WTC11 (cell line): ENCODE data around the gene PTPRT. TPM values are rescaled to one million over a fixed set of nuclear protein-coding genes. Genes with fewer than 3 reads are reported as not detected.

Experiments used
- ATAC-seq: fragments of 200-7000 bp; cut with Tn5 transposase; 2 replicates; pipeline ENCODE4 v1.10.0; 2021; ENCODE audit warnings: mild to moderate bottlenecking, moderate library complexity
- CTCF ChIA-PET: fragments of 300-600 bp; sonication (Branson Sonifier 250); formaldehyde crosslinking; loops from one replicate; lab custom pipeline; 2021; ENCODE audit warnings: antibody characterized with exemption; lab: Charles Lee
- POLR2A ChIA-PET: fragments of 350-600 bp; sonication (Branson Sonifier 250); formaldehyde crosslinking; loops from one replicate; lab custom pipeline; 2021; ENCODE audit warnings: antibody characterized with exemption; lab: Charles Lee
- DNase-seq: peaks from one replicate; pipeline ENCODE4 v3.0.0; 2021; ENCODE audit warnings: low spot score
- H3K27ac Mint-ChIP-seq: 2 replicates; pipeline ENCODE4 v1.8.0; 2021; ENCODE audit warnings: mixed read lengths
- H3K27me3 Mint-ChIP-seq: 2 replicates; pipeline ENCODE4 v1.8.0; 2021; ENCODE audit warnings: low read depth, mild to moderate bottlenecking, moderate library complexity, mixed read lengths
- H3K36me3 Mint-ChIP-seq: 2 replicates; pipeline ENCODE4 v1.8.0; 2021; ENCODE audit warnings: mixed read lengths
- H3K4me1 Mint-ChIP-seq: 2 replicates; pipeline ENCODE4 v1.8.0; 2022; ENCODE audit warnings: mixed read lengths
- H3K4me3 Mint-ChIP-seq: 2 replicates; pipeline ENCODE4 v1.8.0; 2021; ENCODE audit warnings: mild to moderate bottlenecking, moderate library complexity, mixed read lengths
- H3K9me3 Mint-ChIP-seq: 2 replicates; pipeline ENCODE4 v1.8.0; 2021; ENCODE audit warnings: mixed read lengths
- FOXJ3 ChIP-seq: sonication (generic); formaldehyde crosslinking; IDR thresholded peaks from 2 replicates; pipeline ENCODE4 v1.9.0; 2021; ENCODE audit warnings: missing genetic modification reagents, mild to moderate bottlenecking, borderline replicate concordance
- FOXK1 ChIP-seq: sonication (generic); formaldehyde crosslinking; IDR thresholded peaks from 2 replicates; pipeline ENCODE4 v1.8.0; 2022; ENCODE audit warnings: mild to moderate bottlenecking, moderate library complexity, missing genetic modification reagents
- GRHL2 ChIP-seq: fragments of 250-450 bp; sonication (Bioruptor Pico); IDR thresholded peaks from 2 replicates; pipeline ENCODE4 v1.8.0; 2022; ENCODE audit warnings: mild to moderate bottlenecking, moderate library complexity; ENCODE audit not compliant: insufficient replicate concordance, severe bottlenecking
- KAT7 ChIP-seq: sonication (generic); formaldehyde crosslinking; IDR thresholded peaks from 2 replicates; pipeline ENCODE4 v1.8.1; 2023; ENCODE audit warnings: missing genetic modification reagents, mild to moderate bottlenecking, borderline replicate concordance
- NFYB ChIP-seq: sonication (generic); formaldehyde crosslinking; conservative IDR thresholded peaks from 2 replicates; pipeline ENCODE4 v1.8.0; 2022; ENCODE audit warnings: low read depth, missing genetic modification reagents
- NR3C1 ChIP-seq: sonication (generic); formaldehyde crosslinking; conservative IDR thresholded peaks from 2 replicates; pipeline ENCODE4 v1.8.1; 2023; ENCODE audit warnings: low read depth, mild to moderate bottlenecking, missing genetic modification reagents
- TCF7 ChIP-seq: sonication (generic); formaldehyde crosslinking; IDR thresholded peaks from 2 replicates; pipeline ENCODE4 v1.8.0; 2022; ENCODE audit warnings: mild to moderate bottlenecking, low read depth, missing genetic modification reagents, moderate library complexity
- TEAD1 ChIP-seq: sonication (generic); formaldehyde crosslinking; IDR thresholded peaks from 2 replicates; pipeline ENCODE4 v1.8.0; 2022; ENCODE audit warnings: mild to moderate bottlenecking, missing genetic modification reagents
- TEAD4 ChIP-seq: sonication (generic); formaldehyde crosslinking; IDR thresholded peaks from 2 replicates; pipeline ENCODE4 v1.8.0; 2022; ENCODE audit warnings: mild to moderate bottlenecking, missing genetic modification reagents
- TP53 ChIP-seq: sonication (generic); formaldehyde crosslinking; IDR thresholded peaks from 2 replicates; pipeline ENCODE4 v1.8.1; 2023; ENCODE audit warnings: mild to moderate bottlenecking, missing genetic modification reagents
- ZNF317 ChIP-seq: sonication (generic); formaldehyde crosslinking; IDR thresholded peaks from 2 replicates; pipeline ENCODE4 v1.8.1; 2023; ENCODE audit warnings: low read depth, mild to moderate bottlenecking, moderate library complexity, missing genetic modification reagents, borderline replicate concordance
- ZNF396 ChIP-seq: fragments of 250-450 bp; sonication (Bioruptor Pico); IDR thresholded peaks from 2 replicates; pipeline ENCODE4 v1.8.0; 2021; ENCODE audit warnings: mild to moderate bottlenecking, moderate library complexity, borderline replicate concordance
- total RNA-seq: library from RNA; stranded (reverse); gene quantifications from 3 replicates; pipeline ENCODE4 v1.2.3, GENCODE V29; 2021
- TF ChIP-seq, protein P1 (sequence below): sonication (generic); formaldehyde crosslinking; IDR thresholded peaks from 2 replicates; pipeline ENCODE4 v1.8.1; 2023; ENCODE audit warnings: mild to moderate bottlenecking, moderate library complexity, missing genetic modification reagents
- TF ChIP-seq, protein P2 (sequence below): sonication (generic); formaldehyde crosslinking; IDR thresholded peaks from 2 replicates; pipeline ENCODE4 v1.8.1; 2023; ENCODE audit warnings: mild to moderate bottlenecking, missing genetic modification reagents
- TF ChIP-seq, protein P3 (sequence below): sonication (generic); formaldehyde crosslinking; IDR thresholded peaks from 2 replicates; pipeline ENCODE4 v1.8.0; 2022; ENCODE audit warnings: mild to moderate bottlenecking, missing genetic modification reagents
- TF ChIP-seq, protein P4 (sequence below): sonication (generic); formaldehyde crosslinking; IDR thresholded peaks from 2 replicates; pipeline ENCODE4 v1.8.0; 2022; ENCODE audit warnings: mild to moderate bottlenecking, missing genetic modification reagents
- TF ChIP-seq, protein P5 (sequence below): sonication (generic); formaldehyde crosslinking; IDR thresholded peaks from 2 replicates; pipeline ENCODE4 v1.8.0; 2022; ENCODE audit warnings: missing genetic modification reagents
- TF ChIP-seq, protein P6 (sequence below): sonication (generic); formaldehyde crosslinking; IDR thresholded peaks from 2 replicates; pipeline ENCODE4 v1.8.1; 2023; ENCODE audit warnings: mild to moderate bottlenecking, missing genetic modification reagents, moderate library complexity
- TF ChIP-seq, protein P7 (sequence below): fragments of 250-450 bp; sonication (Bioruptor Pico); IDR thresholded peaks from 2 replicates; pipeline ENCODE4 v1.9.0; 2021; ENCODE audit warnings: mild to moderate bottlenecking, borderline replicate concordance
- TF ChIP-seq, protein P8 (sequence below): fragments of 250-450 bp; sonication (Bioruptor Pico); IDR thresholded peaks from 2 replicates; pipeline ENCODE4 v1.9.0; 2021; ENCODE audit warnings: mild to moderate bottlenecking

The PTPRT gene
- total RNA-seq, 1 experiment from 2014 or later, result 1.1 TPM

DNA sequence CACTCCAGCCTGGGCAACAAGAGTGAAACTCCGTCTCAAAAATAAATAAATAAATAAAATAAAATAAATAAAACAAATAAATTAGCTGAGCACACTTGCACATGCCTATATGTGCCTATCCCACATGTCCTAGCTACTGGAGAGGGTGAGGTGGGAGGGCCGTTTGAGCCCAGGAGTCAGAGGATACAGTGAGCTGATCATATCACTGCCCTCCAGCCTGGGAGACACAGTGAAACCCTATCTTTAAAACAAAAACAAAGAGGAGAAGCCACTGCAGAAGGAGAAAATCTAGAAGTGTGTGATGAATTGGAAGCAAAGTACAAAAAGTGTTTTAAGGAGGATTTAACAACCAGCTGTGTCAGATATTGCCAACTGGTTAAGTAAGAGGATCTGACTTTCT lies 728.4 kb downstream of the PTPRT start:
- no peak for DNase-seq
- Mint-ChIP-seq H3K27ac (no peak overlapping the region), H3K4me1 (peaks cover 27% of the 10 kb centered on the region), H3K9me3 (0 out of 2 replicates have a peak, but pooled peaks cover 3% of the 10 kb centered on the region), H3K27me3 (no peaks in the 10 kb centered on the region), H3K36me3 (no peaks in the 10 kb centered on the region), H3K4me3 (no peak overlapping the region)
- no peak for ATAC-seq
- ChIA-PET CTCF (interaction anchor here (0.7 to 1.9 kb wide), 3 partner anchors 15 to 22 kb away, joined by 3 to 8 read pairs (median 3); no protein-coding TSS in a partner anchor), POLR2A (no interaction called here)
- TF ChIP-seq NFYB (CRISPR knock-in tag) (no peak), TP53 (CRISPR knock-in tag) (no peak), FOXJ3 (CRISPR knock-in tag) (no peak), ZNF317 (CRISPR knock-in tag) (no peak), ZNF396 (no peak), TEAD4 (CRISPR knock-in tag) (no peak), KAT7 (no peak), TCF7 (CRISPR knock-in tag) (no peak), NR3C1 (CRISPR knock-in tag) (no peak), FOXK1 (no peak)
- TF ChIP-seq, protein P1, sequence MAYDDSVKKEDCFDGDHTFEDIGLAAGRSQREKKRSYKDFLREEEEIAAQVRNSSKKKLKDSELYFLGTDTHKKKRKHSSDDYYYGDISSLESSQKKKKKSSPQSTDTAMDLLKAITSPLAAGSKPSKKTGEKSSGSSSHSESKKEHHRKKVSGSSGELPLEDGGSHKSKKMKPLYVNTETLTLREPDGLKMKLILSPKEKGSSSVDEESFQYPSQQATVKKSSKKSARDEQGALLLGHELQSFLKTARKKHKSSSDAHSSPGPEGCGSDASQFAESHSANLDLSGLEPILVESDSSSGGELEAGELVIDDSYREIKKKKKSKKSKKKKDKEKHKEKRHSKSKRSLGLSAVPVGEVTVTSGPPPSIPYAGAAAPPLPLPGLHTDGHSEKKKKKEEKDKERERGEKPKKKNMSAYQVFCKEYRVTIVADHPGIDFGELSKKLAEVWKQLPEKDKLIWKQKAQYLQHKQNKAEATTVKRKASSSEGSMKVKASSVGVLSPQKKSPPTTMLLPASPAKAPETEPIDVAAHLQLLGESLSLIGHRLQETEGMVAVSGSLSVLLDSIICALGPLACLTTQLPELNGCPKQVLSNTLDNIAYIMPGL, result no peak
- TF ChIP-seq, protein P2, sequence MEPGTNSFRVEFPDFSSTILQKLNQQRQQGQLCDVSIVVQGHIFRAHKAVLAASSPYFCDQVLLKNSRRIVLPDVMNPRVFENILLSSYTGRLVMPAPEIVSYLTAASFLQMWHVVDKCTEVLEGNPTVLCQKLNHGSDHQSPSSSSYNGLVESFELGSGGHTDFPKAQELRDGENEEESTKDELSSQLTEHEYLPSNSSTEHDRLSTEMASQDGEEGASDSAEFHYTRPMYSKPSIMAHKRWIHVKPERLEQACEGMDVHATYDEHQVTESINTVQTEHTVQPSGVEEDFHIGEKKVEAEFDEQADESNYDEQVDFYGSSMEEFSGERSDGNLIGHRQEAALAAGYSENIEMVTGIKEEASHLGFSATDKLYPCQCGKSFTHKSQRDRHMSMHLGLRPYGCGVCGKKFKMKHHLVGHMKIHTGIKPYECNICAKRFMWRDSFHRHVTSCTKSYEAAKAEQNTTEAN (CRISPR knock-in tag), result no peak
- TF ChIP-seq, protein P3, sequence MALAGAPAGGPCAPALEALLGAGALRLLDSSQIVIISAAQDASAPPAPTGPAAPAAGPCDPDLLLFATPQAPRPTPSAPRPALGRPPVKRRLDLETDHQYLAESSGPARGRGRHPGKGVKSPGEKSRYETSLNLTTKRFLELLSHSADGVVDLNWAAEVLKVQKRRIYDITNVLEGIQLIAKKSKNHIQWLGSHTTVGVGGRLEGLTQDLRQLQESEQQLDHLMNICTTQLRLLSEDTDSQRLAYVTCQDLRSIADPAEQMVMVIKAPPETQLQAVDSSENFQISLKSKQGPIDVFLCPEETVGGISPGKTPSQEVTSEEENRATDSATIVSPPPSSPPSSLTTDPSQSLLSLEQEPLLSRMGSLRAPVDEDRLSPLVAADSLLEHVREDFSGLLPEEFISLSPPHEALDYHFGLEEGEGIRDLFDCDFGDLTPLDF (CRISPR knock-in tag), result no peak
- TF ChIP-seq, protein P4, sequence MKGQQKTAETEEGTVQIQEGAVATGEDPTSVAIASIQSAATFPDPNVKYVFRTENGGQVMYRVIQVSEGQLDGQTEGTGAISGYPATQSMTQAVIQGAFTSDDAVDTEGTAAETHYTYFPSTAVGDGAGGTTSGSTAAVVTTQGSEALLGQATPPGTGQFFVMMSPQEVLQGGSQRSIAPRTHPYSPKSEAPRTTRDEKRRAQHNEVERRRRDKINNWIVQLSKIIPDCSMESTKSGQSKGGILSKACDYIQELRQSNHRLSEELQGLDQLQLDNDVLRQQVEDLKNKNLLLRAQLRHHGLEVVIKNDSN (CRISPR knock-in tag), result no peak
- TF ChIP-seq, protein P5, sequence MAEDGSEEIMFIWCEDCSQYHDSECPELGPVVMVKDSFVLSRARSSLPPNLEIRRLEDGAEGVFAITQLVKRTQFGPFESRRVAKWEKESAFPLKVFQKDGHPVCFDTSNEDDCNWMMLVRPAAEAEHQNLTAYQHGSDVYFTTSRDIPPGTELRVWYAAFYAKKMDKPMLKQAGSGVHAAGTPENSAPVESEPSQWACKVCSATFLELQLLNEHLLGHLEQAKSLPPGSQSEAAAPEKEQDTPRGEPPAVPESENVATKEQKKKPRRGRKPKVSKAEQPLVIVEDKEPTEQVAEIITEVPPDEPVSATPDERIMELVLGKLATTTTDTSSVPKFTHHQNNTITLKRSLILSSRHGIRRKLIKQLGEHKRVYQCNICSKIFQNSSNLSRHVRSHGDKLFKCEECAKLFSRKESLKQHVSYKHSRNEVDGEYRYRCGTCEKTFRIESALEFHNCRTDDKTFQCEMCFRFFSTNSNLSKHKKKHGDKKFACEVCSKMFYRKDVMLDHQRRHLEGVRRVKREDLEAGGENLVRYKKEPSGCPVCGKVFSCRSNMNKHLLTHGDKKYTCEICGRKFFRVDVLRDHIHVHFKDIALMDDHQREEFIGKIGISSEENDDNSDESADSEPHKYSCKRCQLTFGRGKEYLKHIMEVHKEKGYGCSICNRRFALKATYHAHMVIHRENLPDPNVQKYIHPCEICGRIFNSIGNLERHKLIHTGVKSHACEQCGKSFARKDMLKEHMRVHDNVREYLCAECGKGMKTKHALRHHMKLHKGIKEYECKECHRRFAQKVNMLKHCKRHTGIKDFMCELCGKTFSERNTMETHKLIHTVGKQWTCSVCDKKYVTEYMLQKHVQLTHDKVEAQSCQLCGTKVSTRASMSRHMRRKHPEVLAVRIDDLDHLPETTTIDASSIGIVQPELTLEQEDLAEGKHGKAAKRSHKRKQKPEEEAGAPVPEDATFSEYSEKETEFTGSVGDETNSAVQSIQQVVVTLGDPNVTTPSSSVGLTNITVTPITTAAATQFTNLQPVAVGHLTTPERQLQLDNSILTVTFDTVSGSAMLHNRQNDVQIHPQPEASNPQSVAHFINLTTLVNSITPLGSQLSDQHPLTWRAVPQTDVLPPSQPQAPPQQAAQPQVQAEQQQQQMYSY, result no peak
- TF ChIP-seq, protein P6, sequence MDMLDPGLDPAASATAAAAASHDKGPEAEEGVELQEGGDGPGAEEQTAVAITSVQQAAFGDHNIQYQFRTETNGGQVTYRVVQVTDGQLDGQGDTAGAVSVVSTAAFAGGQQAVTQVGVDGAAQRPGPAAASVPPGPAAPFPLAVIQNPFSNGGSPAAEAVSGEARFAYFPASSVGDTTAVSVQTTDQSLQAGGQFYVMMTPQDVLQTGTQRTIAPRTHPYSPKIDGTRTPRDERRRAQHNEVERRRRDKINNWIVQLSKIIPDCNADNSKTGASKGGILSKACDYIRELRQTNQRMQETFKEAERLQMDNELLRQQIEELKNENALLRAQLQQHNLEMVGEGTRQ (CRISPR knock-in tag), result no peak

DNA sequence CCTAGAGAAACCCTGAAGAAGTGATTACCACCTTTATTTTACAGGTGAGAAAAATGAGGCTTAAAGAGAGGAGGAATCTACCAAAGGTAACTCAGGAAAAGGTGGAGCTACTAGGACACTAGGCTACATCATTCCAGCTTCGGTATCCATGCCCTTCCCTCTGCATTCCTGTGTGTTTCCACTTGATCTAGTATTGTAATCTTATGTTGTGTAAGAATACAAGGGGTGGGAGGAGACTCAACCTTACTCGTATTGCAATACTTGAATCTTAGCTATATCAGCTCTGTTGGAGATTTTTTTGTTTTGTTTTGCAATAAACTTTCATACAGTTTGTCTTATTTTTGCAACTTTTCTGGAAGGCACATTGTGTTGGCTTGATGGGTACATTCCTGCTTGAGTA lies 742.4 kb downstream of the PTPRT start:
- Mint-ChIP-seq H3K4me1 (peaks cover 14% of the 10 kb centered on the region), H3K4me3 (no peak overlapping the region), H3K27me3 (no peaks in the 10 kb centered on the region; the same call in 1 of the 2 replicates), H3K9me3 (peaks cover 11% of the 10 kb centered on the region), H3K36me3 (no peaks in the 10 kb centered on the region), H3K27ac (no peak overlapping the region)
- ATAC-seq, result no peak
- ChIA-PET POLR2A (no interaction called here), CTCF (no interaction called here)
- no peak for DNase-seq
- TF ChIP-seq GRHL2 (no peak), ZNF396 (no peak), NFYB (CRISPR knock-in tag) (no peak), TEAD1 (CRISPR knock-in tag) (no peak)
- TF ChIP-seq, protein P4 (CRISPR knock-in tag), result no peak
- TF ChIP-seq, protein P7, sequence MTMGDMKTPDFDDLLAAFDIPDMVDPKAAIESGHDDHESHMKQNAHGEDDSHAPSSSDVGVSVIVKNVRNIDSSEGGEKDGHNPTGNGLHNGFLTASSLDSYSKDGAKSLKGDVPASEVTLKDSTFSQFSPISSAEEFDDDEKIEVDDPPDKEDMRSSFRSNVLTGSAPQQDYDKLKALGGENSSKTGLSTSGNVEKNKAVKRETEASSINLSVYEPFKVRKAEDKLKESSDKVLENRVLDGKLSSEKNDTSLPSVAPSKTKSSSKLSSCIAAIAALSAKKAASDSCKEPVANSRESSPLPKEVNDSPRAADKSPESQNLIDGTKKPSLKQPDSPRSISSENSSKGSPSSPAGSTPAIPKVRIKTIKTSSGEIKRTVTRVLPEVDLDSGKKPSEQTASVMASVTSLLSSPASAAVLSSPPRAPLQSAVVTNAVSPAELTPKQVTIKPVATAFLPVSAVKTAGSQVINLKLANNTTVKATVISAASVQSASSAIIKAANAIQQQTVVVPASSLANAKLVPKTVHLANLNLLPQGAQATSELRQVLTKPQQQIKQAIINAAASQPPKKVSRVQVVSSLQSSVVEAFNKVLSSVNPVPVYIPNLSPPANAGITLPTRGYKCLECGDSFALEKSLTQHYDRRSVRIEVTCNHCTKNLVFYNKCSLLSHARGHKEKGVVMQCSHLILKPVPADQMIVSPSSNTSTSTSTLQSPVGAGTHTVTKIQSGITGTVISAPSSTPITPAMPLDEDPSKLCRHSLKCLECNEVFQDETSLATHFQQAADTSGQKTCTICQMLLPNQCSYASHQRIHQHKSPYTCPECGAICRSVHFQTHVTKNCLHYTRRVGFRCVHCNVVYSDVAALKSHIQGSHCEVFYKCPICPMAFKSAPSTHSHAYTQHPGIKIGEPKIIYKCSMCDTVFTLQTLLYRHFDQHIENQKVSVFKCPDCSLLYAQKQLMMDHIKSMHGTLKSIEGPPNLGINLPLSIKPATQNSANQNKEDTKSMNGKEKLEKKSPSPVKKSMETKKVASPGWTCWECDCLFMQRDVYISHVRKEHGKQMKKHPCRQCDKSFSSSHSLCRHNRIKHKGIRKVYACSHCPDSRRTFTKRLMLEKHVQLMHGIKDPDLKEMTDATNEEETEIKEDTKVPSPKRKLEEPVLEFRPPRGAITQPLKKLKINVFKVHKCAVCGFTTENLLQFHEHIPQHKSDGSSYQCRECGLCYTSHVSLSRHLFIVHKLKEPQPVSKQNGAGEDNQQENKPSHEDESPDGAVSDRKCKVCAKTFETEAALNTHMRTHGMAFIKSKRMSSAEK, result no peak
- TF ChIP-seq, protein P8, sequence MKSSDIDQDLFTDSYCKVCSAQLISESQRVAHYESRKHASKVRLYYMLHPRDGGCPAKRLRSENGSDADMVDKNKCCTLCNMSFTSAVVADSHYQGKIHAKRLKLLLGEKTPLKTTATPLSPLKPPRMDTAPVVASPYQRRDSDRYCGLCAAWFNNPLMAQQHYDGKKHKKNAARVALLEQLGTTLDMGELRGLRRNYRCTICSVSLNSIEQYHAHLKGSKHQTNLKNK (CRISPR knock-in tag), result no peak
